Sciatic nerve (tissue), 2 donors: ENCODE results near the gene DDX49. TPM values are rescaled to one million over a fixed set of nuclear protein-coding genes. Genes with fewer than 3 reads are reported as not detected.

Source experiments
- ATAC-seq: fragments of 200-7000 bp; cut with Tn5 transposase; one replicate; pipeline ENCODE4 v1.9.1; 2020; ENCODE audit warnings: mild to moderate bottlenecking, moderate library complexity
- DNase-seq: peaks from one replicate; pipeline ENCODE4 v3.0.0-alpha.2; 2020; ENCODE audit warnings: low spot score
- intact Hi-C: fragments of 100-400 bp; cut with DNase I; formaldehyde crosslinking; loops from one replicate; pipeline ENCODE4 v1.14.2; 2022
- total RNA-seq: library from RNA; stranded (reverse); fragmentation: NEBNext Ultra II Directional; extraction: Animal tissue kit (Norgen Biotek cat#: 25700); gene quantifications from one replicate; pipeline ENCODE4 v1.2.1, GENCODE V29; 2021
- donor health status: DM: no; HTN: no; CAD: no.
- donor health status: DM: no; HTN: no; CAD: no.

Gene DDX49
- total RNA-seq, 1 donor from 2014 or later, result 24.0 TPM

GRCh38 chr19:18960370-18960769 is 40.9 kb downstream of the DDX49 start:
- intact Hi-C loops, result no loop called here
- DNase-seq (no peak), ATAC-seq (no peak)

- intact Hi-C loops, result no loop called here
- no peak for ATAC-seq
Measured at GRCh38 chr19:18961767-18962620, 42.5 kb downstream of the DDX49 start.

DNA sequence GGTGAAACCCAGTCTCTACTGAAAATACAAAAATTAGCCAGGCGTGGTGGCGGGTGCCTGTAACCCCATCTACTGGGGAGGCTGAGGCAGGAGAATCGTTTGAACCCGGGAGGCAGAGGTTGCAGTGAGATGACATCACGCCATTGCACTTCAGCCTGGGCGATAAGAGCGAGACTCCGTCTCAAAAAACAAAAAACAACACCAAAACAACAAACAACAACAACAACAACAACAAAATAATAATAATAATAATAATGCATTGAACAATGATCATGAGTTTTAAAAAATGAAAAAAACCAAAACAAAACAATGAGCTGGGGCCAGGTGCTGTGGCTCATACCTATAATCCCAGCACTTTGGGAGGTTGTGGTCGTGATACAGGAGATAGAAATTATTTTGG is 44.6 kb downstream of the DDX49 start:
- intact Hi-C loops, result no loop called here
- no peak for ATAC-seq

More at GRCh38 chr19:18961767-18962620, 42.5 kb downstream of the DDX49 start:
- DNase-seq, result no peak

DNA sequence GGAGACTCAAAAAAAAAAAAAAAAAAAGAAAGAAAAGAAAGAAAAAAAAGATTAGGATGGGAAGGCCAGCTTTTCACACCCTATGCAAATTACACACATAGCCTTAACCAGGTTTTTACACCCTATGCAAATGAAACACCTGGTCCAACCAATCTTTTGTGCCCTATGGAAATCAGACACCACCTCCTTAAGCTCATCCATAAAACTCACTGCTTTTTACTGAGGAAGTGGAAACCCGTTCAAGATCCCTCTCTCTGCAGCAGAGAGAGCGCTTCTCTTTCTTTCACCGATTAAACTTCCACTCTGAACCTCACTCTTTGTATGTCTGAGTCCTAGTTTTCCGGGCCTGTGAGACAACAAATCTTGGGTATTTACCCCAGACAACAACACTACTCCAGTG is 46.8 kb downstream of the DDX49 start:
- DNase-seq (no peak), ATAC-seq (no peak)
- intact Hi-C loops, result no loop called here

More for the DNA sequence above, 44.6 kb downstream of the DDX49 start:
- no peak for DNase-seq

GRCh38 chr19:18967358-18968146 is 48.0 kb downstream of the DDX49 start:
- DNase-seq (peak; percentile 74), ATAC-seq (peak; percentile 81)
- intact Hi-C loops, result no loop called here

DNA sequence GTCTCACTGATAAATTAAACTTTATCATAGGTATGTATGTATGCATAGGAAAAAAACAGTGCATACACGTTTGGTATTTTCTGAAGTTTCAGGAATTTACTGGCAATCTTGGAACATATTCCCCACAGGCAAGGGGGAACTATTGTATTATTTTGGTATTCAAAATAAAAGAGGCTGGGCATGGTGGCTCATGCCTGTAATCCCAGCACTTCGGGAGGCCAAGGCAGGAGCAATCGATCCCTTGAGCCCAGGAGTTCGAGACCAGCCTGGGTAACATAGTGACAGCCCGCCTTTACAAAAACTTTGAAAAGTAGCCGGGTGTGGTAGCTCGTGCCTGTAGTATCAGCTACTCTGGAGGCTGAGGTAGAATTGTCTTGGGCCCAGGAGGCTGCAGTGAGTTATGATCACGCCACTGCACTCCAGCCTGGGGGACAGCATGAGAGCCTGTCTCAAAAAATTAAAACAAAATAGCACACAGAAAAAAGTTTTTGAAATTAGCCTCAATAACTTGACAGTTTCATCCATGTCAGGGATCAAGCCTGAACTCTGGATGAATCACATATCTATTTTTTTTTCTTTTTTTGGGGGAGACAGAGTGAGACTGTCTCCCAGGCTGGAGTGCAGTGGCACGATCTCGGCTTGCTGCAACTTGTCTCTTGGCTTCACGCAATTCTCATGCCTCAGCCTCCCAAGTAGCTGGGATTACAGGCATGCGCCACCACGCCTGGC is 50.6 kb downstream of the DDX49 start:
- ATAC-seq (no peak), DNase-seq (no peak)
- intact Hi-C loops, result no loop called here

GRCh38 chr19:18972301-18972811 is 52.8 kb downstream of the DDX49 start:
- no peak for DNase-seq
- intact Hi-C loops, result no loop called here
- peak; percentile 39 for ATAC-seq

GRCh38 chr19:18972851-18973250 is 53.3 kb downstream of the DDX49 start:
- intact Hi-C loops, result no loop called here
- DNase-seq (no peak), ATAC-seq (no peak)

GRCh38 chr19:18975011-18975410 is 55.5 kb downstream of the DDX49 start:
- DNase-seq (no peak), ATAC-seq (no peak)
- intact Hi-C loops, result no loop called here

- intact Hi-C loops, result no loop called here
- no peak for ATAC-seq
Measured at GRCh38 chr19:18975869-18976268, 56.4 kb downstream of the DDX49 start.

More at GRCh38 chr19:18975869-18976268, 56.4 kb downstream of the DDX49 start:
- no peak for DNase-seq

Other genes starting within 250 kb of the DDX49 start
- 17.5 TPM for gene CRTC1, start 236.0 kb upstream of the DDX49 start, total RNA-seq
- 7.6 TPM for gene COMP, start 128.4 kb upstream of the DDX49 start, total RNA-seq
- 57.8 TPM for gene UPF1, start 87.8 kb upstream of the DDX49 start, total RNA-seq
- 19.7 TPM for gene CERS1, start 23.6 kb upstream of the DDX49 start, total RNA-seq
- 104 TPM for gene COPE, start 328 bp upstream of the DDX49 start, total RNA-seq
- gene HOMER3, start 21.5 kb downstream of the DDX49 start, total RNA-seq, result 23.1 TPM
- gene SUGP2, start 113.8 kb downstream of the DDX49 start, total RNA-seq, result 87.7 TPM
- gene ARMC6, start 113.9 kb downstream of the DDX49 start, total RNA-seq, result 12.3 TPM
- 14.8 TPM for gene SLC25A42, start 144.3 kb downstream of the DDX49 start, total RNA-seq
- gene TMEM161A, start 218.8 kb downstream of the DDX49 start, total RNA-seq, result 20.7 TPM